HUES64 (cell line): ENCODE measurements around the gene SCFD2.
"Not testable (repeated sequence)": the region's sequence is repeated elsewhere in the genome, so short reads cannot be mapped to it uniquely, and the experiment has no call there.

Source experiments
- H3K27ac ChIP-seq: 2 replicates; pipeline ENCODE4 v1.7.0; 2013; ENCODE audit warnings: low read depth, low read length, inconsistent platforms
- H3K27me3 ChIP-seq: 2 replicates; pipeline ENCODE4 v1.6.1; 2013; ENCODE audit warnings: mild to moderate bottlenecking, low read length; ENCODE audit not compliant: insufficient read depth
- H3K36me3 ChIP-seq: 2 replicates; pipeline ENCODE4 v1.6.1; 2013; ENCODE audit warnings: mild to moderate bottlenecking, low read length; ENCODE audit not compliant: insufficient read depth
- H3K4me1 ChIP-seq: 2 replicates; pipeline ENCODE4 v1.6.1; 2013; ENCODE audit warnings: mild to moderate bottlenecking, low read length, moderate library complexity; ENCODE audit not compliant: insufficient read depth
- H3K4me3 ChIP-seq: 2 replicates; pipeline ENCODE4 v1.5.1; 2013; ENCODE audit warnings: mild to moderate bottlenecking, low read length, moderate library complexity
- H3K9ac ChIP-seq: 2 replicates; pipeline ENCODE4 v1.6.1; 2013; ENCODE audit warnings: mild to moderate bottlenecking, low read depth, low read length
- H3K9me3 ChIP-seq: 2 replicates; pipeline ENCODE4 v1.6.1; 2013; ENCODE audit warnings: low read depth, low read length; ENCODE audit not compliant: insufficient read depth
- WGBS: fragments of 150-250, 120-280 bp; methylation state at CpG from one replicate; pipeline ENCODE4 v1.1.7; 2013; ENCODE audit warnings: missing lambda C conversion rate; 5-methylcytosine and 5-hydroxymethylcytosine counted together

The SCFD2 gene

DNA sequence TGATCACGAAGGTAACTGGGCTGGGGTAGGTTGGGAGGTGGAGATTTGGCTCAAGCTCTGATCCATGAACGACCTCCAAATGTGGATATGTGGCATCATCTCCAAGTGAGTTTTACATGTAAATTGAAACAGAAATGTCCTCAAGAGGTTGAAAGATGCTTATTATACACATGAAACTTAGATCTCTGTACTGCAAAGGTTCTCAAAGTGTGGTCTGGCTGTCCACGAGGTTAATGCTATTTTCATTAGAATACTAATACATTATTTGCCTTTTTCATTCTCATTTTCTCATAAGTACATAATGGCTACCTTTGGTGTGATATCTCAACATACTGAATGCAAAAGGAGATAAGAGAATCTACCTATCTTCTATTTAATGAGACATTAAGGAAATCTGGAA is 305.6 kb downstream of the SCFD2 start:
- Histone ChIP-seq H3K27ac (no peak overlapping the region), H3K4me1 (peaks cover 9% of the 10 kb centered on the region; the same call in 1 of the 2 replicates), H3K4me3 (no peak overlapping the region), H3K9ac (no peak overlapping the region), H3K9me3 (no peaks in the 10 kb centered on the region), H3K36me3 (no peaks in the 10 kb centered on the region), H3K27me3 (no peaks in the 10 kb centered on the region)
- WGBS, result 69% methylated on average over 2 of the region's 3 CpGs

DNA sequence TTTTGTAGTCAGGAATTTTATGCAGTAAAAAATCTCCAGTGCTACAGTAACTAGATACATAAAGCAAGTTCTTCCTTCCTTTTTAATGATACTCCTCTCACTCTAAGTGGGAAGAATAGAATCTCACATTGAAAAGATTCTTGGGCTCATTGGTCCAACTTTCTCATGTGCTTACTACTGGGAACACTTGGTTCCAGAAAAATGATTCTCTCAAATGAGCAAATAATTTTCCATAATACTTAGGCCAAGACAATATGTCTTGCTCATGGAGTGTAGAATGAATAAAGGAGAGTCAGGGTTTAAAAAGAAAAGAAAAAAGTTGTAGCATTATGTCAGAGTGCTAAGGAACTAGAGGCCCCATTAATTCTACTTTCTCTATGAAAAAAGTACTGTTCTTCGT is 306.0 kb downstream of the SCFD2 start:
- Histone ChIP-seq H3K36me3 (no peaks in the 10 kb centered on the region), H3K27ac (no peak overlapping the region), H3K9ac (no peak overlapping the region), H3K4me3 (no peak overlapping the region), H3K4me1 (peaks cover 9% of the 10 kb centered on the region; the same call in 1 of the 2 replicates), H3K27me3 (no peaks in the 10 kb centered on the region), H3K9me3 (no peaks in the 10 kb centered on the region)
- WGBS, result 100% methylated on average over 1 of the region's 1 CpG

- Histone ChIP-seq H3K27me3 (no peaks in the 10 kb centered on the region), H3K9me3 (no peaks in the 10 kb centered on the region), H3K36me3 (no peaks in the 10 kb centered on the region), H3K27ac (no peak overlapping the region), H3K4me1 (peaks cover 9% of the 10 kb centered on the region; the same call in 1 of the 2 replicates), H3K9ac (no peak overlapping the region), H3K4me3 (no peak overlapping the region)
- 82% methylated on average over 4 of the region's 4 CpGs for WGBS
These were observed 306.6 kb downstream of the SCFD2 start for GRCh38 chr4:53059256-53059655.

- no peaks in the 10 kb centered on the region for H3K27me3 ChIP-seq
- H3K9me3 ChIP-seq, result no peaks in the 10 kb centered on the region
- 96% methylated on average over 3 of the region's 3 CpGs for WGBS
- no peak overlapping the region for H3K4me3 ChIP-seq
- no peak overlapping the region for H3K9ac ChIP-seq
- H3K27ac ChIP-seq, result no peak overlapping the region
- no peaks in the 10 kb centered on the region for H3K36me3 ChIP-seq
- H3K4me1 ChIP-seq, result peaks cover 8% of the 10 kb centered on the region; the same call in 1 of the 2 replicates
These were observed 308.2 kb downstream of the SCFD2 start for GRCh38 chr4:53057679-53058078.

- WGBS, result no CpG with 5 or more reads among the region's 2 CpGs
- not testable (repeated sequence) for H3K27ac ChIP-seq, H3K4me1 ChIP-seq, H3K36me3 ChIP-seq, H3K9me3 ChIP-seq, H3K27me3 ChIP-seq, H3K9ac ChIP-seq, H3K4me3 ChIP-seq
These were observed 308.8 kb downstream of the SCFD2 start for GRCh38 chr4:53057108-53057507.

- H3K36me3 ChIP-seq, result no peaks in the 10 kb centered on the region
- H3K27ac ChIP-seq, result no peak overlapping the region
- H3K9me3 ChIP-seq, result no peaks in the 10 kb centered on the region
- H3K9ac ChIP-seq, result no peak overlapping the region
- WGBS, result 97% methylated on average over 5 of the region's 5 CpGs
- H3K27me3 ChIP-seq, result no peaks in the 10 kb centered on the region
- no peaks in the 10 kb centered on the region for H3K4me1 ChIP-seq
- H3K4me3 ChIP-seq, result no peak overlapping the region
These were observed 310.0 kb downstream of the SCFD2 start for GRCh38 chr4:53055716-53056403.

DNA sequence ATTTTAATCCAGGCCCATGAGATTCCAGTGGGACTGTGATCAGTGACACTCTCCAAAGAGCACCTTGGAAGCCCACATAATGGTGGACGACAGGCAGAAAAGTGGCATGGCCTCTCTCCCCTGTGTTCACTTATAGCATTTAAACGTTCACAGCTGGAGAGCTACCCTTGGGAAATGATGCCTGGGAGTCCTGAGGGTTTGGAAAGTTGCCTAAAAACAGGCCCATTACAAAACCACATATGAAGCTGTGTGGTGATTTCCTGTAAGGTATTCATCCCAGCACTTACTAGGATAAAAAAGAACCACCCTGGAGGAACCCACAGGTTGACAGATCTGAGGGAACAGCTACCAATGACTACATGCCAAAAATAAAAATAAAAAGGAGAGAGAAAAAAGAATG is 310.6 kb downstream of the SCFD2 start:
- no peak overlapping the region for H3K27ac ChIP-seq
- H3K36me3 ChIP-seq, result no peaks in the 10 kb centered on the region
- H3K4me1 ChIP-seq, result no peaks in the 10 kb centered on the region
- WGBS, result 76% methylated on average over 2 of the region's 2 CpGs
- H3K27me3 ChIP-seq, result no peaks in the 10 kb centered on the region
- no peaks in the 10 kb centered on the region for H3K9me3 ChIP-seq
- H3K4me3 ChIP-seq, result no peak overlapping the region
- H3K9ac ChIP-seq, result no peak overlapping the region

- no peak overlapping the region for H3K9ac ChIP-seq
- H3K27ac ChIP-seq, result no peak overlapping the region
- 93% methylated on average over 4 of the region's 4 CpGs for WGBS
These were observed 315.5 kb downstream of the SCFD2 start for GRCh38 chr4:53050361-53050774.

DNA sequence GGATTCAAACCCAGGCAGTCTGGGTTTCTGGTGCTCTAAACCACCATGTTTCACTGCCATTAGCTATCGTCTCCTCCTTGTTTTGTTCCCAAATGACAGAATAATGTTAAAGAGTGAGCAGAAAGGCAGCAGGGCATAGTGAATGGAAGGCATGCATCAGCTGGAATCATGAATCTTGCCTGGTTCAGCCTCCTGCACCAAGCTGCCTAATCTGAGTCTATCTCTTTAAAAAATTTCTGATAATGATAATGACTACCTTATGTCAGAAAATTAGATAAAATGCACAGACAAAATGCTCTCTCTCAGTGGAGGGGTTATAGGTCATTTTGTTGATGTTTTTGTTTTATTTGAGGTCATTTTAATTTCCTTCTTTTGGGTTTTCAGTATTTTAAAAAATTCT is 316.3 kb downstream of the SCFD2 start:
- Histone ChIP-seq H3K9me3 (no peaks in the 10 kb centered on the region), H3K27ac (no peak overlapping the region), H3K36me3 (no peaks in the 10 kb centered on the region), H3K4me3 (no peak overlapping the region), H3K4me1 (no peaks in the 10 kb centered on the region), H3K9ac (no peak overlapping the region), H3K27me3 (no peaks in the 10 kb centered on the region)
- 92% methylated on average over 1 of the region's 1 CpG for WGBS

More at GRCh38 chr4:53050361-53050774, 315.5 kb downstream of the SCFD2 start:
- Histone ChIP-seq H3K27me3 (no peaks in the 10 kb centered on the region), H3K9me3 (no peaks in the 10 kb centered on the region), H3K36me3 (no peaks in the 10 kb centered on the region), H3K4me3 (no peak overlapping the region), H3K4me1 (no peaks in the 10 kb centered on the region)

DNA sequence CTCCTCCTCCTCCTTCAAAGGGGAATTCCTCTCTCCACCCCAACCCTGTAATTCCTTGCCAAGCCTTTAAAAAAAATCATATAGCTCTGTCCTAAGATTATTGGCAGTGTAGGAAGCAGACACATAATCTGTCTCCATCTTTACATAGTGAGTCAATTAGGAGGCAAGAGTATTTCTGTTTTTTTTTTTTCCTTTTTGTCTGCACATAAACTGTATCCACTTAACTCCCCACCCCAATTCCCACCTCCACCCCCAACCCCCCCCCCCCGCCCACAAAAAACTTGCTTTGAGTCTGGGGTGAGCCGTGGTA is 321.3 kb downstream of the SCFD2 start:
- H3K9ac ChIP-seq, result no peak overlapping the region
- H3K4me1 ChIP-seq, result no peaks in the 10 kb centered on the region; the same call in 1 of the 2 replicates
- H3K36me3 ChIP-seq, result no peaks in the 10 kb centered on the region
- no peak overlapping the region for H3K4me3 ChIP-seq
- no CpG with 5 or more reads among the region's 2 CpGs for WGBS
- H3K27me3 ChIP-seq, result no peaks in the 10 kb centered on the region
- no peak overlapping the region for H3K27ac ChIP-seq
- no peaks in the 10 kb centered on the region for H3K9me3 ChIP-seq

DNA sequence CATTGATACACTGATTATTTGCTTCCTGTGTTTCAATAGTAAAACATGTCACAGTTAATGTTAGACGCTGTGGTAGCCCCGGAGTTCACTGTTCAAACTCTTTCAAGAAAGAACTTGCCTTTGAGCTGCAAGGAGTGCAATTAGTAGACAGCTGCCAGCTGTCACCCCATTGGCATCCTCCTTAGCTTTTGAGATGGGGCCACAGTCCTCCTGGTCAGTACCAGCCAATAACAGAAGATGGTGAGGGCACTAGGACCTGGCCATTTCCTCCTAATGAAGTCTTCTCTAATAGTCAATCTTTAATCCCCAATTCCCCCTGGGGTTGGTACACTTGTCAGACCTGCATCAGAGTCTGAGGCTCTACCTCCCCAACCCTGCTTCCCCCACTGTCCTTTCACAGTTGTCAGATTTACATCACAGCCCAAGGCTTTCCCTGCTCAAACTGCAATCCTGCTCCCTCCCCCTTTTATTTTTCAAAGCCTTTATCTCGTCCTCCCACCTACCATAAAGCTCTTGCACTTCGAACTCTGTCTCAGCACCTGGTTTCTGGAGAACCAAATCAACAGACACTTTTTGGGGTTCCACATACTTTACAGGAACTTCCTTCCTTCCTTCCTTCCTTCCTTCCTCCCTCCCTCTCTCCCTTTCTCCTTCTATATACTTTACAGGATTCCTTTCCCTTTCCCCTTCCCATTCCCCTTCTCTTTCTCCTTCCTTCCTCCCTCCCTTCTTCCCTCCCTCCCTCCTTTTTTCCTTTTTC is 321.8 kb downstream of the SCFD2 start:
- no peak overlapping the region for H3K9ac ChIP-seq
- WGBS, result 68% methylated on average over 4 of the region's 4 CpGs
- no peaks in the 10 kb centered on the region; the same call in 1 of the 2 replicates for H3K4me1 ChIP-seq
- no peaks in the 10 kb centered on the region for H3K36me3 ChIP-seq
- no peaks in the 10 kb centered on the region for H3K9me3 ChIP-seq
- H3K4me3 ChIP-seq, result no peak overlapping the region
- H3K27me3 ChIP-seq, result no peaks in the 10 kb centered on the region
- H3K27ac ChIP-seq, result no peak overlapping the region
